Keratinocyte (primary cell): Measurements from ENCODE around the gene ARL3. TPM values are rescaled to one million over a fixed set of nuclear protein-coding genes. Genes with fewer than 3 reads are reported as not detected.

Experiments used
- DNase-seq: peaks from one replicate; pipeline ENCODE4 v3.0.0-alpha.2; 2011; ENCODE audit warnings: low read depth, missing footprints, low spot score
- FAIRE-seq: peaks from 2 replicates; lab custom pipeline; 2011; peaks lifted over from hg19 to GRCh38; lab: Jason Lieb, UNC
- H2AFZ ChIP-seq: 2 replicates; pipeline ENCODE4 v1.6.0; 2012; ENCODE audit warnings: low read length, control low read depth, inconsistent platforms; ENCODE audit not compliant: control insufficient read depth
- H3K27ac ChIP-seq: 2 replicates; pipeline ENCODE4 v1.5.1; 2011; ENCODE audit warnings: low read length; ENCODE audit not compliant: control insufficient read depth, insufficient read depth
- H3K27me3 ChIP-seq: 3 replicates; pipeline ENCODE4 v1.6.0; 2011; ENCODE audit warnings: low read length; ENCODE audit not compliant: control insufficient read depth, insufficient read depth; ENCODE audit errors: extremely low read depth
- H3K36me3 ChIP-seq, 2 experiments: 2 replicates in 1 of 2; 3 replicates in 1 of 2; pipeline ENCODE4 v1.5.1; 2011; ENCODE audit warnings: low read length in 2 of 2, mild to moderate bottlenecking in 1 of 2; ENCODE audit not compliant: control insufficient read depth in 2 of 2, insufficient read depth in 2 of 2; ENCODE audit errors: extremely low read depth in 1 of 2
- H3K4me1 ChIP-seq: 3 replicates; pipeline ENCODE4 v1.5.1; 2011; ENCODE audit warnings: low read length; ENCODE audit not compliant: control insufficient read depth, insufficient read depth; ENCODE audit errors: extremely low read depth
- H3K4me2 ChIP-seq: 3 replicates; pipeline ENCODE4 v1.6.0; 2011; ENCODE audit warnings: low read depth, low read length; ENCODE audit not compliant: control insufficient read depth, insufficient read depth; ENCODE audit errors: extremely low read depth
- H3K4me3 ChIP-seq, 3 experiments: fragments of 200-600 bp in 1 of 3; sonication (generic) in 1 of 3; 2 replicates in 2 of 3; 3 replicates in 1 of 3; pipeline ENCODE4 v1.5.1; 2011 to 2016; ENCODE audit warnings: low read length in 3 of 3, mild to moderate bottlenecking in 3 of 3, control low read depth in 2 of 3, inconsistent platforms in 1 of 3, low read depth in 1 of 3, mixed read lengths in 1 of 3, mixed run types in 1 of 3, moderate library complexity in 1 of 3; ENCODE audit not compliant: control insufficient read depth in 2 of 3, insufficient read depth in 2 of 3; ENCODE audit errors: extremely low read depth in 1 of 3
- H3K79me2 ChIP-seq: 2 replicates; pipeline ENCODE4 v1.6.0; 2012; ENCODE audit warnings: low read length; ENCODE audit not compliant: control insufficient read depth, insufficient read depth
- H3K9ac ChIP-seq: 3 replicates; pipeline ENCODE4 v1.6.0; 2011; ENCODE audit warnings: low read length; ENCODE audit not compliant: control insufficient read depth, insufficient read depth; ENCODE audit errors: extremely low read depth
- H3K9me1 ChIP-seq: 3 replicates; pipeline ENCODE4 v1.6.0; 2011; ENCODE audit warnings: low read length; ENCODE audit not compliant: control insufficient read depth, insufficient read depth; ENCODE audit errors: extremely low read depth
- H3K9me3 ChIP-seq: 2 replicates; pipeline ENCODE4 v1.5.1; 2012; ENCODE audit warnings: low read depth, low read length; ENCODE audit not compliant: control insufficient read depth
- H4K20me1 ChIP-seq: 3 replicates; pipeline ENCODE4 v1.6.0; 2011; ENCODE audit warnings: low read length; ENCODE audit not compliant: control insufficient read depth, insufficient read depth; ENCODE audit errors: extremely low read depth
- EZH2 ChIP-seq: IDR thresholded peaks from one replicate; pipeline ENCODE4 v1.6.1; 2012; ENCODE audit warnings: inconsistent platforms, mild to moderate bottlenecking, low read length, moderate library complexity
- dilution Hi-C: fragments of 300-500 bp; cut with MboI; formaldehyde crosslinking; loops from one replicate; pipeline ENCODE4 v1.7.0; 2020; ENCODE audit warnings: low sequenced_read_pairs; ENCODE audit not compliant: extremely low pct_ligation_motif_present
- polyA plus RNA-seq, 5 experiments: library from polyadenylated mRNA; depleted of rRNA in 3 of 5; stranded (reverse) in 3 of 5; stranded (forward) in 1 of 5; unstranded in 1 of 5; fragments of >200 nt; gene quantifications; 1 replicate in 1 of 5; 2 replicates in 3 of 5; 3 replicates in 1 of 5; pipeline versions ENCODE4 v1.2.1 to v1.2.3, GENCODE V29; 2011 to 2012; ENCODE audit warnings: missing spikeins in 2 of 5, low read depth in 1 of 5, low replicate concordance in 1 of 5
- TF ChIP-seq, protein P1 (sequence below), 3 experiments: IDR thresholded peaks in 1 of 3; conservative IDR thresholded peaks in 1 of 3; optimal IDR thresholded peaks in 1 of 3; 2 replicates in 2 of 3; 3 replicates in 1 of 3; pipeline versions ENCODE3 to v1.5.1; 2011; ENCODE audit warnings: low read length in 3 of 3, mild to moderate bottlenecking in 3 of 3, moderate library complexity in 2 of 3, control low read depth in 1 of 3, inconsistent platforms in 1 of 3; ENCODE audit not compliant: insufficient read depth in 2 of 3; ENCODE audit errors: extremely low read depth in 1 of 3

The ARL3 gene
- polyA plus RNA-seq, 1 donor (not counting 4 experiments of a cell fraction or from before 2014, with no cell fraction given), result 10.7 TPM

DNA sequence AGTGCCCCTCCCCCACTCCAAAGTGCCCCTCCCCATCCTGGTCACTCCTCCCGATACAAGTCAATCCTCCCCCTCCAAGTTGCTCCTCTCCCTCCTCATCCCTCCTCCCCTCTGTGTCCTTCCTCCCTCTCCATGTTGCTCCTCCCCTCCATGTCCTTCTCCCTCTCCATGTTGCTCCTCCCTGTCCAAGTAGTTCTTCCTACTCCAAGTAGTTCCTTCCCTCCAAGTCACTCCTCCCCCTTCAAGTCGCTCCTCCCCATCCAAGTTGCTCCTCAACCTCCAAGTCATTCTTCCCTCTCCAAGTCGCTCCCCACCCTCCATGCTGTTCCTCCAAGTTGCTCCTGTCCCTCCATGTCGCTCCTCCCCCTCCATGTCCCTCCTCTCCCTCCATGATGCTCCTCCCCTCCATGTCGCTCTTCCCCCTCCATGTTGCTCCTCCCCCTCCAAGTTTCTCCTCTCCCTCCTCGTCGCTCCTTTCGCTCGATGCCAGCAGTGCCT is 20.9 kb upstream of the ARL3 start:
- no peak overlapping the region for H3K4me2 ChIP-seq
- no peaks in the 10 kb centered on the region for H3K4me1 ChIP-seq
- H3K9ac ChIP-seq, result no peak overlapping the region
- no peaks in the 10 kb centered on the region for H3K9me3 ChIP-seq
- H4K20me1 ChIP-seq, result no peaks in the 10 kb centered on the region
- TF ChIP-seq, protein P1, sequence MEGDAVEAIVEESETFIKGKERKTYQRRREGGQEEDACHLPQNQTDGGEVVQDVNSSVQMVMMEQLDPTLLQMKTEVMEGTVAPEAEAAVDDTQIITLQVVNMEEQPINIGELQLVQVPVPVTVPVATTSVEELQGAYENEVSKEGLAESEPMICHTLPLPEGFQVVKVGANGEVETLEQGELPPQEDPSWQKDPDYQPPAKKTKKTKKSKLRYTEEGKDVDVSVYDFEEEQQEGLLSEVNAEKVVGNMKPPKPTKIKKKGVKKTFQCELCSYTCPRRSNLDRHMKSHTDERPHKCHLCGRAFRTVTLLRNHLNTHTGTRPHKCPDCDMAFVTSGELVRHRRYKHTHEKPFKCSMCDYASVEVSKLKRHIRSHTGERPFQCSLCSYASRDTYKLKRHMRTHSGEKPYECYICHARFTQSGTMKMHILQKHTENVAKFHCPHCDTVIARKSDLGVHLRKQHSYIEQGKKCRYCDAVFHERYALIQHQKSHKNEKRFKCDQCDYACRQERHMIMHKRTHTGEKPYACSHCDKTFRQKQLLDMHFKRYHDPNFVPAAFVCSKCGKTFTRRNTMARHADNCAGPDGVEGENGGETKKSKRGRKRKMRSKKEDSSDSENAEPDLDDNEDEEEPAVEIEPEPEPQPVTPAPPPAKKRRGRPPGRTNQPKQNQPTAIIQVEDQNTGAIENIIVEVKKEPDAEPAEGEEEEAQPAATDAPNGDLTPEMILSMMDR (optimal IDR thresholded peaks at IDR 0.05 in 1 of 3, IDR thresholded peaks at IDR 0.05 in 1 of 3, conservative IDR thresholded peaks at IDR 0.05 in 1 of 3; ENCODE audit: extremely low read depth in 1 of 3, insufficient read depth in 2 of 3, low read length in 3 of 3), result no peak
- no peak for TF ChIP-seq EZH2
- H3K36me3 ChIP-seq, result peaks cover 0 to 15% of the 10 kb centered on the region in 2 experiments
- H3K27me3 ChIP-seq, result no peaks in the 10 kb centered on the region
- no peak overlapping the region for H3K4me3 ChIP-seq
- H2AFZ ChIP-seq, result no peak overlapping the region
- dilution Hi-C loops, result no loop called here
- no peaks in the 10 kb centered on the region for H3K9me1 ChIP-seq
- FAIRE-seq (no peak), DNase-seq (no peak)
- no peak overlapping the region for H3K27ac ChIP-seq
- H3K79me2 ChIP-seq, result no peaks in the 10 kb centered on the region

DNA sequence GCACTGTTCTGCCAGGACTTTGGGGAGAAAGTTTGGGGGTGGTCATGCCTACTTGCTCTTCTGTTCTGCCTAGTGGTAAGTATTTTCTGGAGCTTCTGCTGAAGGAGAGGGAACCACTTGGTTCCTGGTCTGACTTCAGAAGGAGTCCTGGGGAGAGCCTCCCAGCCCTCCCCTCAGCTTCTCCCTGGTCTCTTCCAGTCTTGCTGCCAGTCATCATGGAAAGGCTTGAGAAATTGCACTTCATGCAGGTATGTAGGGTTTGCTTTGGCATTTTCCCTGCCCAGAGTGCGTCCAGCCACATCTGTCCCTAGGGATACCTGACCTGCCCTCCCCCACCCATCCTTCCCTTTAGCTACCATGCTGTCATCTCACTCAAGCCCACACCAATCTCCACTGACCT is 18.5 kb upstream of the ARL3 start:
- no peaks in the 10 kb centered on the region for H3K4me1 ChIP-seq
- no peak overlapping the region for H3K9ac ChIP-seq
- FAIRE-seq (no peak), DNase-seq (no peak)
- no peaks in the 10 kb centered on the region for H3K9me1 ChIP-seq
- H3K79me2 ChIP-seq, result no peaks in the 10 kb centered on the region
- dilution Hi-C loops, result no loop called here
- H3K4me2 ChIP-seq, result no peak overlapping the region
- H3K36me3 ChIP-seq, result peaks cover 3 to 20% of the 10 kb centered on the region in 2 experiments
- TF ChIP-seq EZH2, result no peak
- TF ChIP-seq, protein P1 (optimal IDR thresholded peaks at IDR 0.05 in 1 of 3, IDR thresholded peaks at IDR 0.05 in 1 of 3, conservative IDR thresholded peaks at IDR 0.05 in 1 of 3; ENCODE audit: extremely low read depth in 1 of 3, insufficient read depth in 2 of 3, low read length in 3 of 3), result no peak
- no peaks in the 10 kb centered on the region for H4K20me1 ChIP-seq
- no peak overlapping the region for H2AFZ ChIP-seq
- no peak overlapping the region for H3K4me3 ChIP-seq
- H3K27ac ChIP-seq, result no peak overlapping the region
- no peaks in the 10 kb centered on the region for H3K9me3 ChIP-seq
- H3K27me3 ChIP-seq, result no peaks in the 10 kb centered on the region
